Ishikawa (cell line): ENCODE results near the gene PPP1R37.

Experiments used
- CEBPB ChIP-seq: IDR thresholded peaks from 2 replicates; pipeline ENCODE4 v1.6.1; 2012
- CREB1 ChIP-seq: IDR thresholded peaks from 2 replicates; pipeline ENCODE4 v1.6.1; 2012; ENCODE audit warnings: low read depth
- EGR1 ChIP-seq: IDR thresholded peaks from 2 replicates; pipeline ENCODE4 v1.6.1; 2012
- EP300 ChIP-seq: IDR thresholded peaks from 2 replicates; pipeline ENCODE4 v1.6.1; 2012; ENCODE audit warnings: borderline replicate concordance
- FOXM1 ChIP-seq: IDR thresholded peaks from 2 replicates; pipeline ENCODE4 v1.6.1; 2012; ENCODE audit warnings: low read depth, borderline replicate concordance
- MAX ChIP-seq: IDR thresholded peaks from 2 replicates; pipeline ENCODE4 v1.6.1; 2012
- NFIC ChIP-seq: IDR thresholded peaks from 2 replicates; pipeline ENCODE4 v1.6.1; 2012
- RAD21 ChIP-seq: IDR thresholded peaks from 2 replicates; pipeline ENCODE4 v1.6.1; 2012; ENCODE audit warnings: low read depth
- TAF1 ChIP-seq: IDR thresholded peaks from 2 replicates; pipeline ENCODE4 v1.6.1; 2012; ENCODE audit warnings: low read depth, mild to moderate bottlenecking
- TCF12 ChIP-seq: IDR thresholded peaks from 2 replicates; pipeline ENCODE4 v1.6.1; 2012; ENCODE audit warnings: low read depth
- TEAD4 ChIP-seq: IDR thresholded peaks from 2 replicates; pipeline ENCODE4 v1.6.1; 2012
- USF1 ChIP-seq: IDR thresholded peaks from 2 replicates; pipeline ENCODE4 v1.6.1; 2012
- YY1 ChIP-seq: IDR thresholded peaks from 2 replicates; pipeline ENCODE4 v1.6.1; 2012; ENCODE audit warnings: low read depth
- ZBTB7A ChIP-seq: IDR thresholded peaks from 2 replicates; pipeline ENCODE4 v1.6.1; 2012; ENCODE audit warnings: low read depth
- TF ChIP-seq, protein P1 (sequence below): IDR thresholded peaks from 2 replicates; pipeline ENCODE4 v1.6.1; 2012; ENCODE audit warnings: low read depth, mild to moderate bottlenecking

Gene PPP1R37

DNA sequence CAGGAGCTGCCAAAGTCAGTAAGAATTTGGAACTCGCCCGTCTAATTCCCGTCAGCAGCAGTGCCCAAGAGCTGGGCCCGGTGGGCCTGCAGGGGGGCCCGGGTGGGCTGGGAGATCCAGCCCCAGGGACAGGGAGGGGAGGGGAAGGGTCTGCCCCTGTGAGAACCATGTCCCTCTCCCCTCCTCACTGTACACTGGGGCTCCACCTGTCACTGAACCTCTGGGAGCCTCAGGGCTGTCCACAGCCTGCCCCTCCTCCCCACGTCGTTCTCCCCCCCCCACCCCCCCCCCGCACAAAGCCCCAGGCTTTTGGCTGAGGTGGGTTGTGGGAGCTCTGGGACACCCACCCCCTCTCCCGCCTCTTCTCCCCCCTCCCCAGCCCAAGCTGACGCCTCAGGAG is 24.9 kb upstream of the PPP1R37 start:
- TF ChIP-seq ZBTB7A (no peak), RAD21 (no peak), CREB1 (no peak), EP300 (no peak), TEAD4 (no peak), TCF12 (no peak), CEBPB (no peak), TAF1 (no peak), USF1 (no peak), NFIC (no peak), EGR1 (no peak), MAX (no peak), FOXM1 (no peak), YY1 (no peak)
- TF ChIP-seq, protein P1, sequence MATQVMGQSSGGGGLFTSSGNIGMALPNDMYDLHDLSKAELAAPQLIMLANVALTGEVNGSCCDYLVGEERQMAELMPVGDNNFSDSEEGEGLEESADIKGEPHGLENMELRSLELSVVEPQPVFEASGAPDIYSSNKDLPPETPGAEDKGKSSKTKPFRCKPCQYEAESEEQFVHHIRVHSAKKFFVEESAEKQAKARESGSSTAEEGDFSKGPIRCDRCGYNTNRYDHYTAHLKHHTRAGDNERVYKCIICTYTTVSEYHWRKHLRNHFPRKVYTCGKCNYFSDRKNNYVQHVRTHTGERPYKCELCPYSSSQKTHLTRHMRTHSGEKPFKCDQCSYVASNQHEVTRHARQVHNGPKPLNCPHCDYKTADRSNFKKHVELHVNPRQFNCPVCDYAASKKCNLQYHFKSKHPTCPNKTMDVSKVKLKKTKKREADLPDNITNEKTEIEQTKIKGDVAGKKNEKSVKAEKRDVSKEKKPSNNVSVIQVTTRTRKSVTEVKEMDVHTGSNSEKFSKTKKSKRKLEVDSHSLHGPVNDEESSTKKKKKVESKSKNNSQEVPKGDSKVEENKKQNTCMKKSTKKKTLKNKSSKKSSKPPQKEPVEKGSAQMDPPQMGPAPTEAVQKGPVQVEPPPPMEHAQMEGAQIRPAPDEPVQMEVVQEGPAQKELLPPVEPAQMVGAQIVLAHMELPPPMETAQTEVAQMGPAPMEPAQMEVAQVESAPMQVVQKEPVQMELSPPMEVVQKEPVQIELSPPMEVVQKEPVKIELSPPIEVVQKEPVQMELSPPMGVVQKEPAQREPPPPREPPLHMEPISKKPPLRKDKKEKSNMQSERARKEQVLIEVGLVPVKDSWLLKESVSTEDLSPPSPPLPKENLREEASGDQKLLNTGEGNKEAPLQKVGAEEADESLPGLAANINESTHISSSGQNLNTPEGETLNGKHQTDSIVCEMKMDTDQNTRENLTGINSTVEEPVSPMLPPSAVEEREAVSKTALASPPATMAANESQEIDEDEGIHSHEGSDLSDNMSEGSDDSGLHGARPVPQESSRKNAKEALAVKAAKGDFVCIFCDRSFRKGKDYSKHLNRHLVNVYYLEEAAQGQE, result no peak

DNA sequence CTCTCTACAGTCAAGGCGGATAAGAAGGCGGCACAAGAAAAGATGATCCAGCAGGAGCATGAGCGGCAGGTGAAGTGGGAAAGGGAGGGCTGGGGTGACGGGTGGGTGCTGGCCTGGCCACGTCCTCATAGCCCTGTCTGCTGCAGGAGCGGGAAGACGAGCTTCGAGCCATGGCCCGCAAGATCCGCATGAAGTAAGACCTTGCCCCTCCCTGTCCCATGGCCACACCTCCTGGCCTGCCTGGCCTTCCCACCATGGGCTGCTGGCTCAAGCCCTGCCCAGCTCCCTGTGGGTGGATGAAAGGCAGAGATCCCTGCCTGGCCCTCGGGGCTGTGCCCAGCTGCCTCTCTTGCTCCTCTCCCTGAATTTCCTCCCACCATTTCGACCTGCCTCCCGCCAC is 23.9 kb upstream of the PPP1R37 start:
- no peak for TF ChIP-seq EP300
- TF ChIP-seq CEBPB, result no peak
- TF ChIP-seq MAX, result peak; percentile 88

- no peak for TF ChIP-seq CEBPB
- no peak for TF ChIP-seq EGR1
- TF ChIP-seq MAX, result no peak
- TF ChIP-seq ZBTB7A, result no peak
- TF ChIP-seq TEAD4, result no peak
These were observed 22.8 kb upstream of the PPP1R37 start for GRCh38 chr19:45070214-45070613.

GRCh38 chr19:45070861-45071544 is 22.0 kb upstream of the PPP1R37 start:
- TF ChIP-seq CREB1, result no peak
- TF ChIP-seq YY1, result no peak
- TF ChIP-seq ZBTB7A, result no peak
- TF ChIP-seq TAF1, result no peak
- TF ChIP-seq NFIC, result no peak
- TF ChIP-seq USF1, result no peak
- no peak for TF ChIP-seq EGR1
- TF ChIP-seq TEAD4, result no peak
- no peak for TF ChIP-seq EP300
- no peak for TF ChIP-seq RAD21
- no peak for TF ChIP-seq TCF12
- no peak for TF ChIP-seq FOXM1

DNA sequence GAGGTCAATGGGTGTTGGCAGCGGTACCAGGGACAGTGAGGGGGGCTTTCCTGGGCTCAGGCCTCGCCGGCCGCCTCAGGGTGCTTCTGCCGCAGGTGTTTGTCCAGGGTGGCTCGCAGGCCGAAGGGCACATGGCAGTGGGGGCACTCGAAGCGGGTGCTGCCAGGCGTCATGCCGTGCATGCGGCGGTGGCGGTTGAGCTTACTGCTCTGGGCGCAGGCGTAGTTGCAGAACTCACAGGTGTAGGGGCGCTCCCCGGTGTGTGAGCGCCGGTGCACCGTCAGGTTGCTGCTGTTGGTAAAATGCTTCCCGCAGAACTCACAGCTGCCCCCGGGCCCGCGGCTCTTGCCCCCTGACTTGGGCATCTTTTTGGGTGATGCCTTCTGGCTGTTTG is 21.4 kb upstream of the PPP1R37 start:
- no peak for TF ChIP-seq EP300
- no peak for TF ChIP-seq FOXM1
- TF ChIP-seq TCF12, result no peak
- no peak for TF ChIP-seq EGR1
- TF ChIP-seq USF1, result no peak
- no peak for TF ChIP-seq CREB1

DNA sequence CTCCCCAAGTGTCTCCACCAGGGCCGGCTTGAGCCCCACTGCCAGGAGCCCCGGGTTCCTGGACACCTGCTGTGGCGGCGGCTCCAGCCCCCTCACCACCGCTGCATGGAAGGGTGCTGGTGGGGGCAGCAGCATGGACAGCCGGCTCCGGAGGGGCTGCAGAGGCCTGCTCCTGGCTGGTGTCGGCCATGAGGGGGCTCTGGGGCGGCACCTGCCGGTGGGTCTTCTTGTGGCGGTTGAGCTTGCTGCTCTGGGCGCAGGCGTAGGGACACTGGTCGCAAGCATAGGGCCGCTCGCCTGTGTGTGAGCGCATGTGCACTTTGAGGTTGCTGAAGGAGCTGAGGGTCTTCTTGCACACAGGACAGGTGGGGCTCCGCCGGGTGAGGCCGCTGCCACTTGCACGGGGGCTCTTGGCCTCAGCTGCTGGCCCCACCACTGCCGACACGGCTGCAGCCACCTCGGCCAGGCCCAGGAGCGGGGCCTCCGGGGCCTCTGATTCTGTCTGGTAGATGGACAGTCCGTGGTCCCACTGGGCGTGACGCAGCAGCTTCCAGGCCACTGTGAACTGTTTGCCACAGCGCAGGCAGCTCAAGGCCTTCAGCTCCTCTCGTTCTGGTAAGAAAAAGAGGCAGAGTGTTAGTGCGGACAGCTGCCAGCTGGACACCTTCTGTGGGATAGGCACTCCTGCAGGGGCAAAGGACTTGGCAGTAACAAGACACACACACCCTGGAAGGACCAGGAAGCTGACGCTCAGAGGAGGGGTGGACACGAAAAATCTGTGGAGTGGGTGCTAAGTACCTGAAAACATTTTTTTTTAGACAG is 20.8 kb upstream of the PPP1R37 start:
- TF ChIP-seq ZBTB7A (no peak), RAD21 (no peak), FOXM1 (no peak), EP300 (no peak), YY1 (no peak), MAX (no peak), TAF1 (no peak), NFIC (no peak), EGR1 (no peak), USF1 (no peak), CREB1 (no peak), TEAD4 (no peak), TCF12 (no peak), CEBPB (no peak)
- TF ChIP-seq, protein P1, result no peak
